Measurements from ENCODE around the gene SCNN1G. TPM values are rescaled to one million over a fixed set of nuclear protein-coding genes. Genes with fewer than 3 reads are reported as not detected.
A peak's percentile ranks its signal among the peaks of the same experiment; 100 is the strongest.

The SCNN1G gene
- total and polyA plus RNA-seq, 2 of the 13 experiments (the other 11 are each of a cell fraction or from before 2014, with no cell fraction given) = not detected

GRCh38 chr16:23148513-23149266 lies 33.9 kb upstream of the SCNN1G start (continued):
- TF ChIP-seq, protein P1, sequence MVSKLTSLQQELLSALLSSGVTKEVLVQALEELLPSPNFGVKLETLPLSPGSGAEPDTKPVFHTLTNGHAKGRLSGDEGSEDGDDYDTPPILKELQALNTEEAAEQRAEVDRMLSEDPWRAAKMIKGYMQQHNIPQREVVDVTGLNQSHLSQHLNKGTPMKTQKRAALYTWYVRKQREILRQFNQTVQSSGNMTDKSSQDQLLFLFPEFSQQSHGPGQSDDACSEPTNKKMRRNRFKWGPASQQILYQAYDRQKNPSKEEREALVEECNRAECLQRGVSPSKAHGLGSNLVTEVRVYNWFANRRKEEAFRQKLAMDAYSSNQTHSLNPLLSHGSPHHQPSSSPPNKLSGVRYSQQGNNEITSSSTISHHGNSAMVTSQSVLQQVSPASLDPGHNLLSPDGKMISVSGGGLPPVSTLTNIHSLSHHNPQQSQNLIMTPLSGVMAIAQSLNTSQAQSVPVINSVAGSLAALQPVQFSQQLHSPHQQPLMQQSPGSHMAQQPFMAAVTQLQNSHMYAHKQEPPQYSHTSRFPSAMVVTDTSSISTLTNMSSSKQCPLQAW (CRISPR knock-in tag; IDR thresholded peaks at IDR 0.05) = 0 out of 2 replicates have a peak, but pooled peaks have one; percentile 68
- TF ChIP-seq, protein P2, sequence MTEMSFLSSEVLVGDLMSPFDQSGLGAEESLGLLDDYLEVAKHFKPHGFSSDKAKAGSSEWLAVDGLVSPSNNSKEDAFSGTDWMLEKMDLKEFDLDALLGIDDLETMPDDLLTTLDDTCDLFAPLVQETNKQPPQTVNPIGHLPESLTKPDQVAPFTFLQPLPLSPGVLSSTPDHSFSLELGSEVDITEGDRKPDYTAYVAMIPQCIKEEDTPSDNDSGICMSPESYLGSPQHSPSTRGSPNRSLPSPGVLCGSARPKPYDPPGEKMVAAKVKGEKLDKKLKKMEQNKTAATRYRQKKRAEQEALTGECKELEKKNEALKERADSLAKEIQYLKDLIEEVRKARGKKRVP (CRISPR knock-in tag; IDR thresholded peaks at IDR 0.05) = no peak; a peak in 1 of 4 replicates
- peak; percentile 86 for TF ChIP-seq ZNF883 (CRISPR knock-in tag; IDR thresholded peaks at IDR 0.05; ENCODE audit: not compliant biosample characterization)
- peak; percentile 1; the same call in 1 of the 2 replicates for TF ChIP-seq CHD4 (IDR thresholded peaks at IDR 0.05; ENCODE audit: borderline replicate concordance, low read length)
- no peak for TF ChIP-seq NR2F6 (IDR thresholded peaks at IDR 0.05)
- peak; percentile 60; the same call in 1 of the 2 replicates for TF ChIP-seq NR2F6 (CRISPR knock-in tag; IDR thresholded peaks at IDR 0.05)
- TF ChIP-seq SNAI1 (CRISPR knock-in tag; IDR thresholded peaks at IDR 0.05; ENCODE audit: borderline replicate concordance) = no peak
- TF ChIP-seq, protein P3, sequence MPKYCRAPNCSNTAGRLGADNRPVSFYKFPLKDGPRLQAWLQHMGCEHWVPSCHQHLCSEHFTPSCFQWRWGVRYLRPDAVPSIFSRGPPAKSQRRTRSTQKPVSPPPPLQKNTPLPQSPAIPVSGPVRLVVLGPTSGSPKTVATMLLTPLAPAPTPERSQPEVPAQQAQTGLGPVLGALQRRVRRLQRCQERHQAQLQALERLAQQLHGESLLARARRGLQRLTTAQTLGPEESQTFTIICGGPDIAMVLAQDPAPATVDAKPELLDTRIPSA (CRISPR knock-in tag; IDR thresholded peaks at IDR 0.05; ENCODE audit: borderline replicate concordance) = 0 out of 2 replicates have a peak, but pooled peaks have one; percentile 89
- peak; percentile 87 for TF ChIP-seq HDAC1 (CRISPR knock-in tag; IDR thresholded peaks at IDR 0.05)
- TF ChIP-seq SUZ12 (IDR thresholded peaks at IDR 0.05; ENCODE audit: low read depth, low read length) = no peak
- TF ChIP-seq ZNF230 (CRISPR knock-in tag; IDR thresholded peaks at IDR 0.05) = peak; percentile 58; the same call in 1 of the 2 replicates
- TF ChIP-seq, protein P4, sequence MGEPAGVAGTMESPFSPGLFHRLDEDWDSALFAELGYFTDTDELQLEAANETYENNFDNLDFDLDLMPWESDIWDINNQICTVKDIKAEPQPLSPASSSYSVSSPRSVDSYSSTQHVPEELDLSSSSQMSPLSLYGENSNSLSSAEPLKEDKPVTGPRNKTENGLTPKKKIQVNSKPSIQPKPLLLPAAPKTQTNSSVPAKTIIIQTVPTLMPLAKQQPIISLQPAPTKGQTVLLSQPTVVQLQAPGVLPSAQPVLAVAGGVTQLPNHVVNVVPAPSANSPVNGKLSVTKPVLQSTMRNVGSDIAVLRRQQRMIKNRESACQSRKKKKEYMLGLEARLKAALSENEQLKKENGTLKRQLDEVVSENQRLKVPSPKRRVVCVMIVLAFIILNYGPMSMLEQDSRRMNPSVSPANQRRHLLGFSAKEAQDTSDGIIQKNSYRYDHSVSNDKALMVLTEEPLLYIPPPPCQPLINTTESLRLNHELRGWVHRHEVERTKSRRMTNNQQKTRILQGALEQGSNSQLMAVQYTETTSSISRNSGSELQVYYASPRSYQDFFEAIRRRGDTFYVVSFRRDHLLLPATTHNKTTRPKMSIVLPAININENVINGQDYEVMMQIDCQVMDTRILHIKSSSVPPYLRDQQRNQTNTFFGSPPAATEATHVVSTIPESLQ (CRISPR knock-in tag; conservative IDR thresholded peaks at IDR 0.05) = 0 out of 2 replicates have a peak, but pooled peaks have one; percentile 29
- TF ChIP-seq, protein P5, sequence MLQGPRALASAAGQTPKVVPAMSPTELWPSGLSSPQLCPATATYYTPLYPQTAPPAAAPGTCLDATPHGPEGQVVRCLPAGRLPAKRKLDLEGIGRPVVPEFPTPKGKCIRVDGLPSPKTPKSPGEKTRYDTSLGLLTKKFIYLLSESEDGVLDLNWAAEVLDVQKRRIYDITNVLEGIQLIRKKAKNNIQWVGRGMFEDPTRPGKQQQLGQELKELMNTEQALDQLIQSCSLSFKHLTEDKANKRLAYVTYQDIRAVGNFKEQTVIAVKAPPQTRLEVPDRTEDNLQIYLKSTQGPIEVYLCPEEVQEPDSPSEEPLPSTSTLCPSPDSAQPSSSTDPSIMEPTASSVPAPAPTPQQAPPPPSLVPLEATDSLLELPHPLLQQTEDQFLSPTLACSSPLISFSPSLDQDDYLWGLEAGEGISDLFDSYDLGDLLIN (CRISPR knock-in tag; IDR thresholded peaks at IDR 0.05; ENCODE audit: borderline replicate concordance) = no peak
- peak; percentile 86 for TF ChIP-seq ZBTB14 (CRISPR knock-in tag; IDR thresholded peaks at IDR 0.05)
- peak; percentile 91 for TF ChIP-seq TFAP4 (IDR thresholded peaks at IDR 0.05; ENCODE audit: borderline replicate concordance, low read depth)
- TF ChIP-seq NCOA1 (CRISPR knock-in tag; IDR thresholded peaks at IDR 0.05) = no peak; the same call in 1 of the 2 replicates
- TF ChIP-seq ELF3 (CRISPR knock-in tag; IDR thresholded peaks at IDR 0.05) = peak; percentile 30; the same call in 1 of the 2 replicates
- no peak for TF ChIP-seq ZNF101 (CRISPR knock-in tag; IDR thresholded peaks at IDR 0.05; ENCODE audit: borderline replicate concordance, low read depth)
- peak; percentile 48; the same call in 1 of the 2 replicates for TF ChIP-seq HOXD1 (CRISPR knock-in tag; IDR thresholded peaks at IDR 0.05)
- TF ChIP-seq HNRNPH1 (optimal IDR thresholded peaks at IDR 0.05; ENCODE audit: low read depth, low read length) = no peak

Measured in HepG2 (cell line).